GM12891 (cell line): ENCODE measurements around the gene PARM1.

Experiments used
- DNase-seq: peaks from one replicate; pipeline ENCODE4 v3.0.0; 2011; ENCODE audit warnings: low spot score; ENCODE audit not compliant: insufficient read length
- FAIRE-seq: peaks from 2 replicates; lab custom pipeline; 2011; peaks lifted over from hg19 to GRCh38; lab: Jason Lieb, UNC
- PAX5 ChIP-seq: IDR thresholded peaks from 2 replicates; pipeline ENCODE4 v1.6.1; 2011; ENCODE audit warnings: low read length, moderate library complexity, mild to moderate bottlenecking; ENCODE audit not compliant: insufficient read depth, severe bottlenecking
- POLR2A ChIP-seq: IDR thresholded peaks from 2 replicates; pipeline ENCODE4 v1.6.1; 2011; ENCODE audit warnings: low read depth, low read length, control low read depth
- POLR2AphosphoS5 ChIP-seq: IDR thresholded peaks from 2 replicates; pipeline ENCODE4 v1.6.1; 2011; ENCODE audit warnings: low read depth, low read length, control low read depth
- POU2F2 ChIP-seq: IDR thresholded peaks from 2 replicates; pipeline ENCODE4 v1.6.1; 2011; ENCODE audit warnings: low read depth, mild to moderate bottlenecking, control low read depth, low read length, moderate library complexity
- SPI1 ChIP-seq: IDR thresholded peaks from 2 replicates; pipeline ENCODE4 v1.6.1; 2011; ENCODE audit warnings: low read depth, low read length, control low read depth
- TAF1 ChIP-seq: IDR thresholded peaks from 2 replicates; pipeline ENCODE4 v1.6.1; 2011; ENCODE audit warnings: low read depth, low read length, control low read depth

PARM1 gene

GRCh38 chr4:75003979-75004378, 71.1 kb downstream of the PARM1 start:
- DNase-seq (no peak), FAIRE-seq (no peak)
- TF ChIP-seq PAX5: no peak
- TF ChIP-seq POLR2AphosphoS5: no peak
- TF ChIP-seq POU2F2: no peak
- no peak for TF ChIP-seq POLR2A
- TF ChIP-seq TAF1: no peak
- no peak for TF ChIP-seq SPI1

- DNase-seq (no peak), FAIRE-seq (no peak)
- TF ChIP-seq PAX5 (no peak), POLR2A (no peak), POU2F2 (no peak), POLR2AphosphoS5 (no peak), SPI1 (no peak), TAF1 (no peak)
Observed at GRCh38 chr4:75004755-75005668, 72.1 kb downstream of the PARM1 start.

DNA sequence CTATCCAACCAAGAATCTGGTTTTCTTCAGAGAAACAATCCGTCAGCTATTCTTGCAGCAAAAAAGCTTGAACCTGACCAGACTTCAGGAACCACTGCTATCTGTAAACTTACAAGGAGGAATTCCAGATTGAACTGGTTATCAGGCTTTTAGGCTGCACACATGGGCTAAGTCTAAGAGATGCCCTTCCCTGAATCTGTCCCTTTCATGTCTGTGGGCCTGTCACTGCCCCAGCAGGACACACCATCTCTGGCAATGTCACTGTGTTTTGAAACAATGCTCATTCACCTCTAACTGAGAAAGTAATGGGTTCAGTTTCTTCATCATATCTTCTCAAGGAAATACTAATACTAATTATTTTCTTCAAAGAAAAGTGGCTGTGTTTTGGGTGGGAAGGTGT, 72.8 kb downstream of the PARM1 start:
- DNase-seq (no peak), FAIRE-seq (no peak)
- TF ChIP-seq TAF1 (no peak), POLR2A (no peak), POU2F2 (no peak), SPI1 (no peak), PAX5 (no peak), POLR2AphosphoS5 (no peak)

GRCh38 chr4:75007891-75008290, 75.0 kb downstream of the PARM1 start:
- DNase-seq (no peak), FAIRE-seq (no peak)
- TF ChIP-seq POLR2A: no peak
- TF ChIP-seq SPI1: no peak
- TF ChIP-seq PAX5: no peak

GRCh38 chr4:75009138-75009537, 76.2 kb downstream of the PARM1 start:
- TF ChIP-seq POLR2AphosphoS5 (no peak), TAF1 (no peak), PAX5 (no peak), POU2F2 (no peak), SPI1 (no peak), POLR2A (no peak)
- DNase-seq (no peak), FAIRE-seq (no peak)

DNA sequence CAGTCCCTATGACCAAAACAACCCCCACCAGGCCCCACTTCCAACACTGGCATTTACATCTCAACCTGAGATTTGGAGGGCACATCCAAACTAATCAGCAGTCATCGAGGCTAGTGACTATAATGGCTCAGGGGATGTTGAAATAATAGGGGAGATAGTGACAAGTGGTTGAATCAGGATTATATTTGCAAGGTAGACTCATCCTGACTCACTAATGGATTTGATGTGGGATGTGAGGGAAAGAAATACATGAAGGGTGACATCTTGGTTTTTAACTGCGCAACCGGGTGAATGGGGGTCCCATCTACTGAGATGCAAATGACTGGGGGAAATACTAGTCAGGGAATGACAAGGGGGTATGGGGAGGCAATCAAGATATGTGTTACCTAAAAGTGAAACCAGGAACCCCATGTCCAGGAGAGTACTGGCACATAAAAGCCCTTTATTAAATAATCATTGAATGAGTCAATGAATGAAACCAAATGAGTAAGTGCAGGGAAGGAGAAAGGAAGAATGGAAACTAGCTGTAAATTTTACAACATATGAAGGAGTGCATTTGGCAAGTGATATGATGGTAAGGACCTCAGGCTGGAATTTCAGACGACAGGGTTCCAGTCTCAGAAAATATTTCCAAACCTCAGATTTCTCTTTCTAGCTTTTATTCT, 78.3 kb downstream of the PARM1 start:
- TF ChIP-seq SPI1 (no peak), PAX5 (no peak), TAF1 (no peak), POLR2A (no peak), POU2F2 (no peak), POLR2AphosphoS5 (no peak)
- FAIRE-seq (no peak), DNase-seq (no peak)

- FAIRE-seq (no peak), DNase-seq (no peak)
- TF ChIP-seq TAF1 (no peak), SPI1 (no peak), PAX5 (no peak), POLR2A (no peak), POLR2AphosphoS5 (no peak)
Observed at GRCh38 chr4:75015627-75016026, 82.7 kb downstream of the PARM1 start.

DNA sequence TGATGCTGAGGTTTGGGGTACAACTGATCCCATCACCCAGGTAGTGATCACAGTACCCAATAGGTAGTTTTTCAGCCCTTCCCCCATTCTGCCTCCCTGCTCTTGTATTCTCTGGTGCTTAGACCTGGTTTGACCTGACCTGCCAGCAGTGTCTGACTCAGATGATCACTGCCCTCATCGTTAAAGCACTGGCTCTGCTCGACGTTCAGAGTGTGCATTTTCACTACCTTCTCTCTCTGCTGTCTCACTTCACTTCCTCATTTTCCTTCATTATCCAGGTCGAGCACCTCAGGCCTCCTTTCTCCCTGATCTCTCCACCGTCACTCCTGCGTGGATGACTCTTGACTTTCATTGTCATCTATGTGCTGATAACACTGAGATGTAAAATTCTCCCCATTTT, 83.6 kb downstream of the PARM1 start:
- peak; percentile 39; the same call in 1 of the 2 replicates for TF ChIP-seq SPI1
- no peak for TF ChIP-seq PAX5
- FAIRE-seq: no peak
- DNase-seq: no peak

- no peak for FAIRE-seq
- TF ChIP-seq POLR2A (no peak), PAX5 (no peak), TAF1 (no peak), SPI1 (no peak), POU2F2 (no peak), POLR2AphosphoS5 (no peak)
- DNase-seq: no peak
Observed at GRCh38 chr4:75018811-75019479, 86.0 kb downstream of the PARM1 start.
